ENCODE results near the gene MAP3K5.
A peak's percentile ranks its signal among the peaks of the same experiment; 100 is the strongest.

The MAP3K5 gene

DNA sequence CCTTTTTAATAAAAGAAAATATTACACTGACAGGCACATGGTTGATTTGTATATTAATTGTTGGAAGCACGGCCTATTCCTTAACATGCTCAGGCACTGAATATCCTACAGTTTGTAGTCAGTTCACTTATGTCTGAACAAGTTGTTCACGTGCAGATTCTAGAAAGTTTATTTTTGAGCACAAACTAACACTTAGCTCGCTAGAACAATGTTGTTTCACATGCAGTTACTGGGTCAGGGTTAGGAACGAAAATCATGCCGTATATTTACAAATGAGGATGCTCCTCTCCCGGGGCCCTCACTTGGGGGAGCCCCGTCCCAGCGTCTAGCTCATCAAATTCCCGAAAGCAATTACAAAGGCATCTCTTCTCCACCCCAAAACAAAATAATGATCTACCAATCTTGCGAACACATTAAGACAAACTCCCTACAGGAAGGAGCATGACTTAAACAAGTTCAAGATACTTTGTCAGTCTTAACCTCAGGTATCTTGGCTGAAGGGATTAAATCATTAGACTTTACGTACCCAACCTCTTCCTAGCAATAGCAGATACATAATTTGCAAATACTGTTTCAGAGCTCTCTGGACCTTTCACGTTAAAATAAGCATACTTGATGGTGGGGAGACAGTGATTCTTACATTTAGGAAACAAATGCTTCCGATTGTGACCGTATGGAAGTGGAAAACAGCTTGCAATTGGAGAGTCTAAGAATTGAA is 243.5 kb downstream of the MAP3K5 start:
- DNase-seq: peak in 2 of 56 donors; percentile 8

DNA sequence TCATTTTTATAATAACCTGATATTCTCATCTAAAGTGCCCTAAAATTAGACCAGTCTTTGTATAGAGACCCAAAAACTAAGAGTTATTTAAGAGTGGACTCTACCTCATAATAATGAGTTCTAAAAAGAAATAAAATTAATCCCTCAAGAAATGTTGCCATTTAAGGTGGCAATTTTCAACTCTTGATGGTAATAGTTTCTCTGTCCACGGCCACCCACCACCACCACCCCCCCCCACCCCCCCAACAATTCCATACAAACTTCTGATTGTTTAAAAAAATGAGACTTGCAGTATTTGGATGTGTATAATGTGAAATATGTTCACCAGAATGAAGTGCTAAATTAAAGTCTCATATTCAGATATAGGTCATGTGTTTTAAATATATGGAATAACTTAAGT is 244.4 kb downstream of the MAP3K5 start:
- DNase-seq: no peak

DNA sequence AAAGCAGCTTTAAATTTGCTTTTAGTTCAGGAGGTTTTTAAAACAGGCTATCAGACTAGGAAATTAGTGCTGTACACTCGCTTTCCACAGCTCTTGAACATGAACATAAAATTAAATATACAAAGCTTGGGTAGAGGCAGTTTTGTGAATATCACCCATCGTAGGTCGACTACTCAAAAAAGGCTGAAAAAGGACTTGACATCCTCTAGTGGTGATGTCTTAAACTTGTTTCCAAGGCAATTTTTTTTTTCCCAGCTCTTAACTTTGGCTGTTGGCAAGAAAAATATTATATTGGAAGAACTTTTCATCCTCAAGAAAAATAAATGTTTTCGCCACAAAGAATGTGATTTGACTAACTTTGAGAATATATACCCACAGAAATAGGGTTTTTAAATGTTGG is 244.9 kb downstream of the MAP3K5 start:
- DNase-seq: peak in 1 of 56 donors; percentile 35

DNA sequence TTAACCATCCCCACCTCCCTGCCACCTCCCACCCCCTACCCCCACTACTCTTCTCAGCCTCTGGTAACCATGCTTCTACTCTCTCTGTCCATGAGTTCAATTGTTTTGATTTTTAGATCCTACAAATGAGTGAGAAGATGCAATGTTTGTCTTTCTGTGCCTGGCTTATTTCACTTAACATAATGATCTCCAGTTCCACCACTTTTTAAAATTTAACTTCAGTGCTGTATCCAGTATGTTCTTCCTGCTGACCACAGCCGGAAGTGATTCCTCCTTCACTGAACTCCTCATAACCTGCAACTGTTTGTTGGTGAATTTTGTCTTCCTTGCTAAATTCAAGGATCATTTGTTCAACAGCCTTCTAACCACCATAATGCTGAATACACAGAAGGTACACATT is 245.9 kb downstream of the MAP3K5 start:
- no peak for DNase-seq

DNA sequence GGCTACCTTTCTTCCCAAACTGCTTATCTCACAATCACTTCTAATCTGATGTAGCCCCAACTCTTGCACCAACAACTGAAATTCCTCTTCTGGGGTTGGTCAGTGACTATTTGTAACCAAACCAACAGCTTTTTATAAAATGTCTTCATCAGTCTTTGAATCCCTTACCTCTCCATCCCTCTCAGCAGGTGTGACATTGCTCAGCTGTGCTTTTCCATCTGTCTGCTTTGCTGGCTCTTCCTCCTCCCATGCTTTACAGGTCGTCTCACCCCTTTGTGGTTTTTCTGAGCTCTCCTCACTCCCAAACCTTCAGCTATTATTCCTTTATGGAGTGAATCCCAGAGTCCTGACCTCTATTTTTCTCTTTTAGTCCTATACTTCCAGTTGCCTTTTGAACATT is 248.0 kb downstream of the MAP3K5 start:
- DNase-seq: no peak

DNA sequence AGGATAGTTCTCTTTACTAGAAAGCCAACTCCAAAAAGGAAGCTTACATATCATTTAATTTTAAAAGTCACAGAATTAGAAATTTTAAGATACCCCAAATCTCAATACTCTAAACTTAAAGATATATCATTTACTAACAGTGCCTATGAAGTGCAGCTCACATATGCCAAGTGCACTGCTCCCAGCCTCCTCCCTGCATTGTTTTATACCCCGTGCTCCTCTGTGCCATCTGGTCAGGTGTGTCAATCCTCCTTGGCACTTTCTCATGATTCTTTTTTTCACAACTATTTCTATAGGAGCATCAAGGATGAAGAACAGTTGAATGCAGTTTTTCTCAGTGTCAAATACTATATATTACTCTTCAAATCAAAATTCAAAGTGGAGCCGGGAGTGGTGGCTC is 250.9 kb downstream of the MAP3K5 start:
- DNase-seq: no peak

DNA sequence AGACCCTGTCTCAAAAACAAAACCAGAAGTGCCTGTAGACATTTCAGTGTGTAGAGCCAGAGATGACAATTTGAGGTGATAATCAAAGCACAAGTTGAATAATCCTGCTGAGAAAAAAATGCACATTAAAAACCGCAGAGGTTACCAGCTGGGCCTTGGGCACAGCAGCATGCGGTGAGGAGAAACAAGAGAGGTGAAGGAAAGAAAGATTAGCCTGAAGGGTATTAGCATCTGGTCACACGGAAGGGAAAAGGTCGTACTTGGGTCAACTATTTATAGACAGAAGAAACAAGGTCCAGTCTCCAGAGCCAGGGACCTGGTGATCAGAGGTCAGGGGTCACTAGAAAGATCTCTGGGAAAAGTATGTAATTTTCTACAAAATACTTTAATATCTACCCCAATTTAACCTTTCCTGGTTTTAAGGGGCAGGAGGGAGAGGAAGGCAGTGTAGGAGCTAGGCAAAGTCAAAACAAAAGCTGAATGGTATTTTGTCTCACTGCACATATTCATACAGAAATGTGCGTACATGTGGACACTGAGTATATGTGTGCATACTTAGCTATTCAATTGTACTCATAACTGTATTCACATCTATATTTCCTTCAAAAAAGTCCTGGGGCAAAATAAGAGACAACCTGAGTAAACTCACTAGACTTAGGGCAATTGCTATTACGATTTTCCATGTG is 252.2 kb downstream of the MAP3K5 start:
- DNase-seq: no peak

DNA sequence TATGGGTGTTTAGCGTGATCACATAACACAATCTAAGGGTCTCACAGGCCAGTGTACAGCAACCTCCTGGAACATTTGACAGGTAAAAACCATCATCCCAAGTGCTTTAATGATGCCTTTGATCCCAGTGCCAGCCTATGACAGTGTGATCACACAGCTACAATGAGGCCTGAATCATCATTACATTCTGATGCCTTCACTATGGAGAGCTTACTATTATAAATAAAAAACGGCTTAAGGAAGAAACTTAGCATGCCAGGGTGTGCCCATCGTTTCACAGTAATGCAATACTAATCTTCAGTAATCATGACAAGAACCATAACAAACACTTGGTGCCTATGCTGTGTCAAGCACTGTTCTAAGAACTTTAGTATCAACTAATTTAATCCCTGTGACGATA is 253.4 kb downstream of the MAP3K5 start:
- DNase-seq: no peak

DNA sequence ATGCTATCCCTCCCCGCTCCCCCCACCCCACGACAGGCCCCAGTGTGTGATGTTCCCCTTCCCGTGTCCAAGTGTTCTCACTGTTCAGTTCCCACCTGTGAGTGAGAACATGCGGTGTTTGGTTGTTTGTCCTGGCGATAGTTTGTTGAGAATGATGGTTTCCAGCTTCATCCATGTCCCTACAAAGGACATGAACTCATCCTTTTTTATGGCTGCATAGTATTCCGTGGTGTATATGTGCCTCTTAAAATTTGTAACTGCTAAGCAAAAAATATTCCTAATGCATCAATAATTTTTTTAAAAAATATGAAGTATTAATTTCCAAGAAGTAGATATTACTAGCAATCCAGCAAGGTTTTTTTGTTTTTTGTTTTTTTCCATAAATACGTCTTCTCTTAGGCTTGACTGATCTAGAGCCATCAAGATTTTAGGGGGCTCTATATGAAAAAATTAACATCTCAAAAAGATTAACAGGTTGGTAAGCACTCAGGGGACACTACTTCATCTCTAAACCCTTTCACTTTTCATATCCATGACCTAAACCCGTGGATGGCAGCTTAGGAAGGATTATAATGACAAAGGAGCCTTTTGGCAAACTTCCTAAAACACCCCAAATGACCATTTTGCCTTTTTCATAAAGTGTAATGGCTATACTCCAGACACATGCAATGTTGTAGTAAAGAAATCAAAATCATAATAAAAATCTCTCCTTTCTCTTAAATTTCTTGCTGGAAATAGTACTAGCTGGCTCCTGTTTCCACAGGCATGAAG is 256.2 kb downstream of the MAP3K5 start:
- DNase-seq: no peak

DNA sequence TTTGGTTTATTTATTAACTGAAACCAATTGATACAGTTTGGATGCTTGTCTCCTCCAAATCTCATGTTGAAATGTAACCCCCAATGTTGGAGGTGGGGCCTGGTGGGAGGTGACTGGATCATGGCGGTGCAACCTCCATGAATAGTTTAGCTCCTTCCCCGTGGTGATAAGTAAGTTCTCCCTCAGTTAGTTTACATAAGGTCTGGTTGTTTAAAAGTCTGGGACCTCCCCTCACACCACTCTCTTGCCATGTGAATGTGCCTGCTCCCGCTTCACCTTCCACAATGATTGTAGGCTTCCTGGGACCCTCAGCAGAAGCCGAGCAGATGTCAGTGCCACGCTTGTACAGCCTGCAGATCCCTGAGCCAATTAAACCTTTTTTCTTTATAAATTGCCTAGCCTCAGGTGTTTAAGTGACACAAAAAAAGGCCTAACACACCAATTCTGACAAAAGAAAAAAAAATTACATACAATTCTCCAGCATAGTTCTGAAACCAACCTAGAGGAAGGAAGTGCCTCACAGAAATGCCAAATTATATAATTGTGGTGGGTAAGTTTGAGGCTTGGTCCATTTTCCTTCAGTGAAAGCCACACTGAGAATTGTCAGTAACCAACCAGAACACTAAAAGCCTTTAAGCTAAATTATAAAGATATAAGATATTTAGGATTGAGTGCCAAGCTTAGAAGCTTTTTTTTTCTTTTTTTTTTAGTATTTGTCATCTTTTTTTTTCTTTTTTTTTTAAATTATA is 257.1 kb downstream of the MAP3K5 start:
- no peak for DNase-seq

DNA sequence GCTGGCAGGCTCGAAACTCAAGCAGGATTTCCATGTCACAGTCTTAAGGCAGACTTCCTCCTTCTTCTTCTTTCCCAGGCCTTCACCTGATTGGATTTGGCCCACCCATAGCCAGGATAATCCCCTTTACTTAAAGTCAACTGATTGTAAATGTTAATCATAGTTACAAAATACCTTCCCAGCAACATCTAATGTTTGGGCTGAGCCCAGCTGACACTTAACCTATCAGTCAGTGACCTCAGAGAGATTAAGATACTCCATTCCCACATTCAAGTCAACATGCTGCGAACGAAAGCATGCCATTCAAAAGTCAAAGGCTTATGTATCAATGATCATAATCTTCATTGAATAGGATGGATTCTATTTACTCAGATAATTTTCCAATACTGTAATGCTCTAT is 258.0 kb downstream of the MAP3K5 start:
- no peak for DNase-seq

DNA sequence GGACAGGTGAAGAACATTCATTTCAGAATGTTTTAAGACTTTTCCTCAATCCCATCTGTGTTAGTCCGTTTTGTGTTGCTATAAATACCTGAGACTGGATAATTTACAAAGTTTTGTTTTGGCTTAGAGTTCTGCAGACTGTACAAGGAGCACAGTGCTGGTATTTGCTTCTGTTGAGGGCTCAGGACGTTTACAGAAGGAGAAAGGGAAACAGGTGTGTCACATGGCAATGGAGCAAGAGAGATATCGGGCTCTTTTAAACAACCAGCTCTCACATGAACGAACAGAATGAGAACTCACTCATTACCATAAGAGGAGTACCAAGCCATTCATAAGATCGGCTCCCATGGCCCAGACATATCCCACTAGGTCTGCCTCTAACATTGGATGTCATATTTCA is 258.8 kb downstream of the MAP3K5 start:
- no peak for DNase-seq

DNA sequence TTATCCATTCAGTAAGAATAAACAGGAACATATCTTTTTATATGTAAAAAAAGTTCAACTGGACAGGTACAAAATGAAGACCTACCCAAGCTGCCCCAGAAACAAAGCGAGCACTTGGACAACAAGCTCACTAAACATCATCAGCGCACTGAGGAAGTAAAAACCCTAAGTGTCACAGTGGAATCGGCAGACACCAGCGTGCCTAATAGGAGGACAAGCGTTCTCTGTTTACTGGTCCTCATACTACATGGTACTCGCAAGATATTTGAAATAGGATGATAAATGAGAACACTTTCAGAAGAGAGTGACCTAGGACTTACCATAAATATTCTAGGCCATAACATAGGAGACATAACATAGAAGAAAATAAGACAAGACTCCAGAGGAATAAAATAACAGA is 260.2 kb downstream of the MAP3K5 start:
- peak in 9 of 56 donors; percentile 4 to 47 (median 20) for DNase-seq

DNA sequence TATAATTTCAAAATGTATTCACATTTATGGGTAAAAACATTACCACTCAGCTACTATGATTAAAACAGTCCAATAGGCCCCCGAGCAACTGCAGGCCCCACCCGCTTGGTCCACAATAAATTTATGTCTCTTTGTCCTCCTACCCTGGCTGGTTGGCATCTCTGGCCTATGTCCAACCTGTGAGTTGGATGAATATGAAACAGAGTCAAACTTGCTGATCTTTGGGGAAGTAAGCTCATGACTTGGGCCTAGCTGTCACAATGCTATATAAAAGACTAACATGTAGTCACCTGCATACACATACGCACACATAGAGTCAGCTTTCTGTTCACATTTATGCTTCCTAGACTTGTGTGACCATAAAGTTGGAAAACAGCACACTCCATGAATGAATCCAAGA is 262.6 kb downstream of the MAP3K5 start:
- peak in 1 of 56 donors; percentile 36 for DNase-seq

DNA sequence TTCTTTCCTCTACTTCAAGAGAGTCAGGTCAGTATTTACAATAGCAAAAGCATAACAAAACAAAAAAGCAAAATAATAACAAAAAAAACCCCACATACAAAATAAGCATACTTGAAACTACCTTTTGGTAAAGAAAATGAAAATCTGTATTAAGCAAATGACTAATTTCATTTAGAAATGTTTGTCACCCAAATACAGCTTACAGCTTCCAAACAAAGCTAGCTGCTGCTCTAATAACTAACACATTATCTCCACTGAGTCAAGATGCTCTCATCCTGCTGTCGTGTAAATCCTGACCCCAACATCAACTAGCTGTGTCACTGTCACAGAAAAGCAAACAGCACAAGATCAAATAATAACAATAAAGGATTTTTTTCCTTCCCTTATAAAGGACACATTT is 263.8 kb downstream of the MAP3K5 start:
- no peak for DNase-seq

DNA sequence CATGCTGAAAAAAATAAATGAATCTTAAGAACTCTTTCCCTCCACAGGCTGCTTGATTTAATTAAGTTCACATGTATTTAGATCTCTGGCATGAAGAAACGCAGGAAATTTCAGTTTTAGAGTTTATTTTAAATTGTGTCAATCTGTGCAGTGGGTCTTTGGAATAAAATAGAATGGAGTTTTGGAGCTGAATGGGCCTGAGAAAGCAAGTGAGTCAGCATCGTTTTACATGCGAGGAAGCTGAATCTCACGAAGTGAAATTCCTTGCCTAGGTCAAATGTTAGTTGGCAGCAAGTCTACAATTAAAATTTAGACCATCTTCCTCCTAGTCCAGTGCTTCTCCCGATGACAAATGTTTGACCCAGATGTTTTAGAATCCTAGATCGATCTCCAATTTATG is 264.4 kb downstream of the MAP3K5 start:
- DNase-seq: no peak

DNA sequence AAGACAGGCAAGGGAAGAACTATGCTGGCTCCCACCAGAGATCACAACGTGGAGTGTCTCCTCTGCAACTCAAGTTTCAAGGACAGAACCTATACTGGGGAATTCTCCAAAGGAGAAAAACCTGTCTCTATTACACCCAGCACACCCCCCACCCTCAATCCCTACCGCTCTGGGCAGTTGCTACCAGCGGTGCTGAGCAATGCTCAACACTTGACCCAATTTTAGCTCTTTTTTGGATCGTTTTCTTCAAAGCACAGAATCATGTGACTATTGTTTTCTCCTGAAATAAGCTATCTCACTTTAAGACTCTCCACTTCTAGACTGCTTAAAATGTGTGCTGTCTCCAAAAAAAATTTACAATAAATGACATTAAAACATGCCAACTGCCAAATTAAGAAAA is 265.3 kb downstream of the MAP3K5 start:
- DNase-seq: peak in 7 of 56 donors; percentile 25 to 66 (median 40)

DNA sequence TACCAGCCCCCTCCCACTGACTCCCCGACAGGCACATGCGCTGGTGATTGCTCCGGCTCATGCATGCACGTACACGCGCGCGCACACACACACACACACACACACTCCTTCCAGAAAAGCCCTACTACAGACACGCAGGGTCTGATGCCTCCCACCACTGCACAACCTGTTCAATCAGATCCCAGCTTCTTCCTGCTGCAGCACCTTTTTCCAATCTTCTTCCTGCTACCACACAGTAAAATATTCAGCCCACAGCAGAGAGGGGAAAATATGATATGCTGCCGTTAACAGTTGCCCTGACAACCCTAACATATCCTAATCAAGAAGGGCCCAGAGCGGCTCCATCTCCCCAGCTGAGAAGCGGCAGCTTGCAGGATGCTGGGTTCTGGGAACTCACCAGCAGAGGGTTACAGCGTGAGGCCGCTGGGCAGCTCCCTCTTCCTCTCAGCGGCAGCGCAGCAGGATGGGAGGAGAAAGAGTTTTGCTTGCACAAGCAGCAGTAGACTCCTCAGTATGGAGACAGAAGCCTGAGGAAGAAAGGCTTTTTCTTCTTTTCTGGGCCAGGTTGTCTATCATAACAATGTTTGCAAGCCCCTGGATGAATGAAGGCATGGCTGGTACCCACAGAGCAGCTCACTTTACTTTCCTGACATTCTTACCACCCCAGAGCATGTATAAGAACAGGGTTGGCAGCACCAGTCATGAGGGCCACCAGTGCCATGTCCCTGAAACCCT is 265.9 kb downstream of the MAP3K5 start:
- DNase-seq: peak in 55 of 56 donors; percentile 42 to 92 (median 80)

DNA sequence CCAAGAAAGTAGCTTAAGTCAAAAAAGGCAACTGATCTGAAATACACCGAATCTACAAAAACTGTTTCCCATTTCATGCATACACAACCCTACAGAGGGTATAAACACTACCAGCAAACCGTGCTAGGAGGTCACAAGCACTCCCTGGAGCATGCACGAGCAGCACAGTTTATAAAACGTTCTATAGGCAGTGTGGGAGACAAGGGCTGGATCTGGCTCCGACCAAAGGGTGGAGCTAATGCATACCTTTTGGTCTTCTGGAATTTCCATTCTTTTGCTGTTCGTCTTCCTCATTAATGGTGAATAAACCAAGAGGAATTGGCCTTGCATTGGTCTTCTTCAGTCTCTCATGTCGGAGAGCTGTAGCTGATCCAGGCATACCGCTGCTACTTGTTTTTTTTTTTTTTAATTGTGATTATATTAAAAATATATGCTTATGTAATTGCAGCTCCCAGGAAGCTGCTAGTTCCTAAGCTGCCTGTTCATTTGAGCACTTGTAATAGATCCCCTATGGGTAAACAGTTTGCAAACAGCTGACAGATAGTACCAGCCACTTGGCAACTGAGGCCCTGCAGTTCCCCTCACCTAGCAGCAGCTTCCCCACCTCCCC is 266.6 kb downstream of the MAP3K5 start:
- DNase-seq: peak in 31 of 56 donors; percentile 2 to 72 (median 37)

DNA sequence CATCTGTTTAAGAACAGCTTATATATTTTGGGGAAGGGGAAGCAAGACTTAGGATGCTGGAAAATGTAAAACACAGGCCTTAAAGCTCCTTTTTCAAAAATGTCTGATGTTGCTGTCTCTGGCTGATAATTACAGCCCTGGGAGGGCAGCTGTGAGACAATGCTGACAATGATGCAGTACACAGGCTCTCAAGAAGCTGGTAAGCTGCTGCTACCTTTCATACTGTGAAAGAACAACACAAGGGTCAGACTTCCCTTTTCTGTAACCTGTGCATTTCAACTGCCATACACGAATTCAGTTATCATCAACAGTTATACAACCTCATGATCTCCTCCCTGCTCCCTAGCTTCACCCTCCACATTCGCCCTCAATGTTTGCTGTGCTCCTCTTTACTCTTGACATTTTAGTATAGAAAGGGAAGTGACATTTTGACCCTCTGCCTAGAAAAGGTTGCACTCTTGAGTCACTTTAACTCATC is 267.3 kb downstream of the MAP3K5 start:
- peak in 35 of 56 donors; percentile 6 to 57 (median 22) for DNase-seq

Data from nucleus accumbens (tissue), 56 donors.